CD14-positive monocyte (primary cell): ENCODE results near the gene SPATA20. TPM values are rescaled to one million over a fixed set of nuclear protein-coding genes. Genes with fewer than 3 reads are reported as not detected.

Experiments
- DNase-seq, 3 donors: peaks; one replicate each; pipeline ENCODE4 v3.0.0-alpha.2; 2011 to 2022
- H2AFZ ChIP-seq: 2 replicates; pipeline ENCODE4 v1.6.0; 2012; ENCODE audit warnings: mild to moderate bottlenecking, low read depth, low read length, inconsistent platforms; ENCODE audit not compliant: insufficient read depth, poor library complexity, severe bottlenecking
- H3K27ac ChIP-seq, 2 donors: 1 replicate in 1 of 2; 2 replicates in 1 of 2; pipeline ENCODE4 v1.5.1; 2012 to 2013; ENCODE audit warnings: low read length in 2 of 2, control low read depth in 1 of 2, inconsistent platforms in 1 of 2, low read depth in 1 of 2, mild to moderate bottlenecking in 1 of 2
- H3K27me3 ChIP-seq, 2 donors: one replicate each; pipeline versions ENCODE4 v1.6.0 to v1.6.1; 2011 to 2013; ENCODE audit warnings: low read length in 2 of 2; ENCODE audit not compliant: control insufficient read depth in 2 of 2, insufficient read depth in 2 of 2
- H3K36me3 ChIP-seq, 2 donors: replicated peaks in 1 of 2; 1 replicate in 1 of 2; 2 replicates in 1 of 2; pipeline versions ENCODE4 v1.5.1 to v1.6.1; 2012 to 2013; ENCODE audit warnings: low read length in 2 of 2, control low read depth in 1 of 2, inconsistent platforms in 1 of 2, mild to moderate bottlenecking in 1 of 2; ENCODE audit not compliant: insufficient read depth in 2 of 2, control insufficient read depth in 1 of 2
- H3K4me1 ChIP-seq, 2 donors: 1 replicate in 1 of 2; 2 replicates in 1 of 2; pipeline versions ENCODE4 v1.5.1 to v1.6.1; 2012 to 2013; ENCODE audit warnings: low read length in 2 of 2, control low read depth in 1 of 2, inconsistent platforms in 1 of 2, mild to moderate bottlenecking in 1 of 2, moderate library complexity in 1 of 2; ENCODE audit not compliant: insufficient read depth in 2 of 2, control insufficient read depth in 1 of 2
- H3K4me2 ChIP-seq: replicated peaks from 2 replicates; pipeline ENCODE3; 2012; ENCODE audit warnings: low read length, moderate library complexity, mild to moderate bottlenecking; ENCODE audit not compliant: poor library complexity, severe bottlenecking; ENCODE audit errors: extremely low read depth
- H3K4me3 ChIP-seq, 3 experiments: fragments of 200-600 bp in 1 of 3; sonication (generic) in 1 of 3; replicated peaks in 1 of 3; 1 replicate in 2 of 3; 2 replicates in 1 of 3; pipeline ENCODE4 v1.5.1; 2011 to 2013; ENCODE audit warnings: low read length in 3 of 3, mild to moderate bottlenecking in 3 of 3, control low read depth in 2 of 3, low read depth in 2 of 3, inconsistent platforms in 1 of 3, moderate library complexity in 1 of 3
- H3K79me2 ChIP-seq: 2 replicates; pipeline ENCODE4 v1.6.0; 2012; ENCODE audit warnings: mild to moderate bottlenecking, control low read depth, inconsistent platforms, low read length, moderate library complexity; ENCODE audit not compliant: insufficient read depth
- H3K9ac ChIP-seq: 2 replicates; pipeline ENCODE4 v1.6.0; 2017; ENCODE audit warnings: low read length, mild to moderate bottlenecking; ENCODE audit not compliant: insufficient read depth, poor library complexity, severe bottlenecking
- H3K9me3 ChIP-seq, 2 donors: replicated peaks in 1 of 2; 1 replicate in 1 of 2; 2 replicates in 1 of 2; pipeline versions ENCODE4 v1.5.1 to v1.6.1; 2012 to 2013; ENCODE audit warnings: low read length in 2 of 2, control low read depth in 1 of 2; ENCODE audit not compliant: control insufficient read depth in 1 of 2, insufficient read depth in 1 of 2
- H4K20me1 ChIP-seq: 2 replicates; pipeline ENCODE4 v1.6.0; 2012; ENCODE audit warnings: mild to moderate bottlenecking, low read length, control low read depth, moderate library complexity; ENCODE audit not compliant: insufficient read depth
- H3K27ac Mint-ChIP-seq, 7 donors: one replicate each; pipeline ENCODE4 v1.8.0; 2020; ENCODE audit warnings: mild to moderate bottlenecking in 7 of 7, mixed read lengths in 7 of 7, moderate library complexity in 6 of 7, inconsistent platforms in 2 of 7
- H3K27me3 Mint-ChIP-seq, 3 donors: one replicate each; pipeline ENCODE4 v1.8.0; 2021 to 2022; ENCODE audit warnings: low read depth in 3 of 3, mild to moderate bottlenecking in 3 of 3, mixed read lengths in 3 of 3, moderate library complexity in 3 of 3, inconsistent platforms in 1 of 3
- H3K36me3 Mint-ChIP-seq, 2 donors: one replicate each; pipeline ENCODE4 v1.8.0; 2020; ENCODE audit warnings: mixed read lengths in 2 of 2, inconsistent platforms in 1 of 2, mild to moderate bottlenecking in 1 of 2
- H3K4me1 Mint-ChIP-seq: one replicate; pipeline ENCODE4 v1.8.0; 2020; ENCODE audit warnings: mild to moderate bottlenecking, mixed read lengths
- H3K4me3 Mint-ChIP-seq, 2 donors: one replicate each; pipeline ENCODE4 v1.8.0; 2020; ENCODE audit warnings: mild to moderate bottlenecking in 2 of 2, mixed read lengths in 2 of 2, moderate library complexity in 1 of 2
- H3K9me3 Mint-ChIP-seq, 7 donors: one replicate each; pipeline ENCODE4 v1.8.0; 2020 to 2022; ENCODE audit warnings: mixed read lengths in 7 of 7, mild to moderate bottlenecking in 6 of 7, moderate library complexity in 6 of 7, inconsistent platforms in 2 of 7
- CTCF ChIP-seq: fragments of 200-600 bp; IDR thresholded peaks from one replicate; pipeline ENCODE4 v1.8.0; 2022; ENCODE audit warnings: antibody characterized with exemption, mild to moderate bottlenecking
- WGBS: methylation state at CpG from one replicate; pipeline ENCODE4 v1.1.5; 2013; ENCODE audit warnings: missing lambda C conversion rate; ENCODE audit not compliant: insufficient coverage; 5-methylcytosine and 5-hydroxymethylcytosine counted together
- intact Hi-C, 2 donors: fragments of 100-400 bp; cut with micrococcal nuclease; formaldehyde crosslinking; loops; one replicate each; pipeline versions ENCODE4 v1.15.0 to v1.15.1; 2023
- polyA plus RNA-seq, 3 donors: library from polyadenylated mRNA; depleted of rRNA in 1 of 3; unstranded in 2 of 3; stranded (reverse) in 1 of 3; fragments of 300-500 nt in 2 of 3; fragments of >200 nt in 1 of 3; fragmentation: Illumina TruSeq in 2 of 3; gene quantifications; 1 replicate in 2 of 3; 2 replicates in 1 of 3; pipeline ENCODE4 v1.2.3, GENCODE V29; 2012 to 2021

The SPATA20 gene
- polyA plus RNA-seq, 3 donors = 9.3 to 37.8 (median 12.2) TPM

- Mint-ChIP-seq H3K4me3 (no peak overlapping the region), H3K36me3 (no peaks in the 10 kb centered on the region), H3K9me3 (peaks cover 0 to 1% (median 0%) of the 10 kb centered on the region in 7 donors), H3K4me1 (no peaks in the 10 kb centered on the region), H3K27me3 (peaks cover 15 to 17% (median 16%) of the 10 kb centered on the region in 3 donors), H3K27ac (no peak overlapping the region)
- no peak overlapping the region for H3K4me3 ChIP-seq
- no peaks in the 10 kb centered on the region for H3K36me3 ChIP-seq
- H3K27ac ChIP-seq = no peak overlapping the region
- H3K9ac ChIP-seq = no peak overlapping the region
- no peaks in the 10 kb centered on the region for H4K20me1 ChIP-seq
- intact Hi-C loops = no loop called here
- no peak for TF ChIP-seq CTCF
- no peaks in the 10 kb centered on the region for H3K9me3 ChIP-seq
- DNase-seq = no peak
- H3K4me1 ChIP-seq = no peaks in the 10 kb centered on the region
- H3K27me3 ChIP-seq = no peaks in the 10 kb centered on the region
- no peak overlapping the region for H2AFZ ChIP-seq
- no peak overlapping the region for H3K4me2 ChIP-seq
- 89% methylated on average over 7 of the region's 9 CpGs for WGBS
- H3K79me2 ChIP-seq = no peaks in the 10 kb centered on the region
Observed at GRCh38 chr17:50587571-50587970, 40.6 kb downstream of the SPATA20 start.

DNA sequence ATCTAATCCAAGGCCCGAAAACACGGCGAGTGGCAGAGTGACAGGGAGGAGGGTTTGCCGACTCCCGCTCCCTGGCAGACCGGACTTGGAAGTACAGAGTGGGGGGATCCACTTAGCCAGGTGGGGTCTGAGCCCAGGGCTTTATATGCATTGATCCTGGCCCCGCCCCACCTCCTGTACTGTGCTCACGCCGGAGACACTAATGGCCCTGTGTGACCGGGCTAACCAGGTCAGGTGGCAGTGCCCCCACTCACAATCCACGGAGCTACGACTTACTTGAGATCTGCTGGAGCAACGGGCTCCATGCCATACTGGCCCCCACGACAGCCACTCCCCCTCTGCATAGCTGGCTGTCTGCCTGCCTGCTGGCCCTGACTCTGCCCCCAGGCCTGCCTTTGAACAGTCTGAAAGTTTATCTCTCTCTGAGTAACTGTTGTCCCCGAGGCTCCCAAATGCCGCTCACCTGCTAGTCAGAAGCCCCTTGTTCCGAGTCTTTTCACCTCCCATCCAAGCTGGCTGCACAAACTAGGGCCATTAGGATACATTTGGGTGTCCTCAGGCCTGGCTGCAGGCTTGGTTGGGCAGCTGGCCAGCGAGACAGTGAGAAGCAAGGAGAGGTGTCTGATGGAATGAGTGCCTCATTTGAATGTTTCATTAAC lies 41.5 kb downstream of the SPATA20 start:
- Histone ChIP-seq H3K4me2 (no peak overlapping the region), H3K27ac (no peak overlapping the region), H3K79me2 (no peaks in the 10 kb centered on the region), H2AFZ (no peak overlapping the region), H3K27me3 (no peaks in the 10 kb centered on the region), H3K4me3 (no peak overlapping the region), H3K4me1 (no peaks in the 10 kb centered on the region), H3K36me3 (no peaks in the 10 kb centered on the region), H3K9ac (no peak overlapping the region), H4K20me1 (no peaks in the 10 kb centered on the region), H3K9me3 (no peaks in the 10 kb centered on the region)
- intact Hi-C loops = no loop called here
- 89% methylated on average over 11 of the region's 18 CpGs for WGBS
- H3K36me3 Mint-ChIP-seq = no peaks in the 10 kb centered on the region
- no peaks in the 10 kb centered on the region for H3K4me1 Mint-ChIP-seq
- peaks cover 0 to 1% (median 0%) of the 10 kb centered on the region in 7 donors for H3K9me3 Mint-ChIP-seq
- DNase-seq = no peak
- H3K4me3 Mint-ChIP-seq = no peak overlapping the region
- H3K27me3 Mint-ChIP-seq = peaks cover 8 to 18% (median 11%) of the 10 kb centered on the region in 3 donors
- no peak overlapping the region for H3K27ac Mint-ChIP-seq
- no peak for TF ChIP-seq CTCF
